Epithelial cell of proximal tubule (primary cell): ENCODE results near the gene APOL2. TPM values are rescaled to one million over a fixed set of nuclear protein-coding genes. Genes with fewer than 3 reads are reported as not detected.
"Not testable (repeated sequence)": the region's sequence is repeated elsewhere in the genome, so short reads cannot be mapped to it uniquely, and the experiment has no call there.

Experiments
- DNase-seq: peaks from one replicate; pipeline ENCODE4 v3.0.0-alpha.2; 2011; ENCODE audit warnings: low read depth
- H3K4me3 ChIP-seq: 2 replicates; pipeline ENCODE4 v1.5.1; 2011; ENCODE audit warnings: low read depth, mild to moderate bottlenecking, low read length
- CTCF ChIP-seq: conservative IDR thresholded peaks from 2 replicates; pipeline ENCODE4 v1.5.1; 2012; ENCODE audit warnings: low read depth, mild to moderate bottlenecking, low read length
- total RNA-seq: library from RNA; depleted of rRNA; stranded (reverse); fragments of >200 nt; gene quantifications from 2 replicates; pipeline ENCODE4 v1.2.3, GENCODE V29; 2015

Gene APOL2
- total RNA-seq, 1 donor from 2014 or later: 22.8 TPM

GRCh38 chr22:36204001-36204631 lies 35.2 kb downstream of the APOL2 start:
- H3K4me3 ChIP-seq: no peak overlapping the region
- no peak for DNase-seq
- no peak for TF ChIP-seq CTCF

- H3K4me3 ChIP-seq, DNase-seq: not testable (repeated sequence)
Observed at GRCh38 chr22:36203441-36203840, 35.9 kb downstream of the APOL2 start.

- TF ChIP-seq CTCF: peak; percentile 13
- H3K4me3 ChIP-seq, DNase-seq: not testable (repeated sequence)
Observed at GRCh38 chr22:36202906-36203305, 36.4 kb downstream of the APOL2 start.

- no peak for DNase-seq
- no peak within 1 kb of the TSS for H3K4me3 ChIP-seq
- TF ChIP-seq CTCF: no peak
Observed at GRCh38 chr22:36201630-36202319, 37.6 kb downstream of the APOL2 start, which contains the start of gene APOL4. TSS of gene APOL4 (minus strand) at chr22:36201809. CDS start at chr22:36201734, 75 bp downstream.

- DNase-seq, H3K4me3 ChIP-seq: not testable (repeated sequence)
Observed at GRCh38 chr22:36201025-36201424, 38.3 kb downstream of the APOL2 start.

- no peak overlapping the region for H3K4me3 ChIP-seq
- DNase-seq: no peak
- TF ChIP-seq CTCF: peak; percentile 19
Observed at GRCh38 chr22:36199001-36199551, 40.3 kb downstream of the APOL2 start.

- H3K4me3 ChIP-seq: no peak overlapping the region
- no peak for TF ChIP-seq CTCF
- DNase-seq: no peak
Observed at GRCh38 chr22:36198536-36198935, 40.8 kb downstream of the APOL2 start.

GRCh38 chr22:36197514-36198146 lies 41.7 kb downstream of the APOL2 start:
- no peak for DNase-seq
- H3K4me3 ChIP-seq: no peak overlapping the region
- TF ChIP-seq CTCF: no peak
